PC-9 (cell line): ENCODE results near the gene GAL3ST1. TPM values are rescaled to one million over a fixed set of nuclear protein-coding genes. Genes with fewer than 3 reads are reported as not detected.
"Not testable (repeated sequence)": the region's sequence is repeated elsewhere in the genome, so short reads cannot be mapped to it uniquely, and the experiment has no call there.

ENCODE experiments used
- BruUV-seq: library from RNA; stranded (reverse); fragments of 400-500 nt; replicated peaks from 2 replicates; lab custom pipeline; 2021; lab: Mats Ljungman, UMichigan
- CTCF ChIA-PET: fragments of 300-600 bp; sonication (Branson Sonifier 250); formaldehyde crosslinking; loops from one replicate; lab custom pipeline; 2022; ENCODE audit warnings: antibody characterized with exemption; lab: Charles Lee
- POLR2A ChIA-PET: fragments of 300-600 bp; sonication (Branson Sonifier 250); formaldehyde crosslinking; loops from one replicate; lab custom pipeline; 2022; ENCODE audit warnings: antibody characterized with exemption; ENCODE audit not compliant: unreplicated experiment; lab: Charles Lee
- DNase-seq, 2 experiments: peaks; one replicate each; pipeline versions ENCODE4 v3.0.0 to v3.0.0-alpha.2; 2015 to 2022; ENCODE audit warnings: mixed read lengths in 1 of 2
- H2AFZ ChIP-seq: fragments of 200-600 bp; sonication (generic); 2 replicates; pipeline ENCODE4 v1.8.1; 2017; ENCODE audit warnings: antibody characterized with exemption
- H3F3A ChIP-seq: fragments of 200-600 bp; sonication (generic); 2 replicates; pipeline ENCODE4 v1.8.1; 2017; ENCODE audit warnings: antibody characterized with exemption, mild to moderate bottlenecking, low read depth; ENCODE audit not compliant: insufficient read depth
- H3K27ac ChIP-seq: fragments of 200-600 bp; sonication (generic); 2 replicates; pipeline ENCODE4 v1.6.1; 2016; ENCODE audit warnings: mixed run types
- H3K27me3 ChIP-seq: fragments of 200-600 bp; sonication (generic); 2 replicates; pipeline ENCODE4 v1.6.1; 2016; ENCODE audit warnings: low read depth, mixed run types; ENCODE audit not compliant: insufficient read depth
- H3K36me3 ChIP-seq: fragments of 200-600 bp; sonication (generic); 2 replicates; pipeline ENCODE4 v1.6.1; 2016; ENCODE audit warnings: low read depth, mixed run types
- H3K4me1 ChIP-seq: fragments of 200-600 bp; sonication (generic); replicated peaks from 2 replicates; pipeline ENCODE4 v1.6.1; 2016; ENCODE audit warnings: mixed run types; ENCODE audit not compliant: insufficient read depth
- H3K4me2 ChIP-seq: fragments of 200-600 bp; sonication (generic); 2 replicates; pipeline ENCODE4 v1.6.1; 2017; ENCODE audit warnings: mixed run types
- H3K4me3 ChIP-seq: fragments of 200-600 bp; sonication (generic); 2 replicates; pipeline ENCODE4 v1.6.1; 2016; ENCODE audit warnings: mixed run types
- H3K79me2 ChIP-seq: fragments of 200-600 bp; sonication (generic); 2 replicates; pipeline ENCODE4 v1.6.1; 2017; ENCODE audit warnings: low read depth, mixed run types
- H3K9me2 ChIP-seq: fragments of 200-600 bp; sonication (generic); 2 replicates; pipeline ENCODE4 v1.8.1; 2017; ENCODE audit warnings: mild to moderate bottlenecking; ENCODE audit not compliant: insufficient read depth
- H3K9me3 ChIP-seq: fragments of 200-600 bp; sonication (generic); 2 replicates; pipeline ENCODE4 v1.8.1; 2016; ENCODE audit warnings: low read depth; ENCODE audit not compliant: insufficient read depth
- H4K20me1 ChIP-seq: fragments of 200-600 bp; sonication (generic); 2 replicates; pipeline ENCODE4 v1.8.1; 2017; ENCODE audit not compliant: insufficient read depth
- CTCF ChIP-seq: fragments of 200-600 bp; sonication (generic); conservative IDR thresholded peaks from 2 replicates; pipeline ENCODE4 v1.6.1; 2017; ENCODE audit warnings: mixed run types, antibody characterized with exemption, mild to moderate bottlenecking, moderate library complexity
- EZH2 ChIP-seq: fragments of 200-600 bp; sonication (generic); IDR thresholded peaks from 2 replicates; pipeline ENCODE4 v1.8.0; 2017; ENCODE audit warnings: antibody characterized with exemption, low read depth
- intact Hi-C: fragments of 100-400 bp; cut with micrococcal nuclease; formaldehyde crosslinking; loops from one replicate; pipeline ENCODE4 v1.10.0; 2022; ENCODE audit not compliant: unreplicated experiment
- total RNA-seq: library from RNA; stranded (reverse); gene quantifications from 2 replicates; pipeline ENCODE4 v1.2.3, GENCODE V29; 2021

The GAL3ST1 gene
- total RNA-seq, 1 experiment from 2014 or later, result 0.52 TPM

GRCh38 chr22:30569674-30570202, 4.7 kb downstream of the GAL3ST1 start:
- H3K79me2 ChIP-seq, result no peaks in the 10 kb centered on the region
- ChIA-PET CTCF (no interaction called here), POLR2A (no interaction called here)
- no peaks in the 10 kb centered on the region for H3K4me1 ChIP-seq
- H3K4me2 ChIP-seq, result no peak overlapping the region
- H3K9me3 ChIP-seq, result no peaks in the 10 kb centered on the region
- no peaks in the 10 kb centered on the region for H3K9me2 ChIP-seq
- TF ChIP-seq EZH2 (no peak), CTCF (no peak)
- no peaks in the 10 kb centered on the region for H3K27me3 ChIP-seq
- BruUV-seq, result no TSS peak
- DNase-seq, result no peak
- no peak overlapping the region for H2AFZ ChIP-seq
- intact Hi-C loops, result no loop called here
- no peak overlapping the region for H3K27ac ChIP-seq
- H3F3A ChIP-seq, result peaks cover 17% of the 10 kb centered on the region; the same call in 1 of the 2 replicates
- peaks cover 16% of the 10 kb centered on the region for H4K20me1 ChIP-seq
- no peaks in the 10 kb centered on the region for H3K36me3 ChIP-seq
- no peak overlapping the region for H3K4me3 ChIP-seq

- POLR2A ChIA-PET, result interaction anchor here (0.7 kb wide), 1 partner anchor 140 kb away, joined by 15 read pairs; no protein-coding TSS in a partner anchor
- intact Hi-C loops, result no loop called here
Observed at GRCh38 chr22:30568137-30568805, 6.2 kb downstream of the GAL3ST1 start.

GRCh38 chr22:30567277-30567676, 7.2 kb downstream of the GAL3ST1 start:
- CTCF ChIA-PET, H3K4me2 ChIP-seq, H3K27me3 ChIP-seq, intact Hi-C loops, H2AFZ ChIP-seq, H3K4me1 ChIP-seq, DNase-seq, H3K27ac ChIP-seq, H3K4me3 ChIP-seq, H3K9me2 ChIP-seq, H3K79me2 ChIP-seq, H3K9me3 ChIP-seq, POLR2A ChIA-PET, H4K20me1 ChIP-seq, H3K36me3 ChIP-seq, BruUV-seq: not testable (repeated sequence)
- H3F3A ChIP-seq, result peaks cover 12% of the 10 kb centered on the region; the same call in 1 of the 2 replicates

More at GRCh38 chr22:30568137-30568805, 6.2 kb downstream of the GAL3ST1 start:
- H3F3A ChIP-seq, result peaks cover 16% of the 10 kb centered on the region; the same call in 1 of the 2 replicates
- no peaks in the 10 kb centered on the region for H3K27me3 ChIP-seq
- no peaks in the 10 kb centered on the region for H3K4me1 ChIP-seq
- no peak overlapping the region for H2AFZ ChIP-seq
- H3K79me2 ChIP-seq, result no peaks in the 10 kb centered on the region
- no peaks in the 10 kb centered on the region for H3K36me3 ChIP-seq
- no peak for TF ChIP-seq CTCF
- no peak for TF ChIP-seq EZH2
- no peak for DNase-seq
- no peak overlapping the region for H3K4me3 ChIP-seq
- no peak overlapping the region for H3K27ac ChIP-seq
- BruUV-seq, result no TSS peak
- peaks cover 8% of the 10 kb centered on the region for H4K20me1 ChIP-seq
- H3K9me3 ChIP-seq, result no peaks in the 10 kb centered on the region
- no peak overlapping the region for H3K4me2 ChIP-seq
- CTCF ChIA-PET, result no interaction called here
- H3K9me2 ChIP-seq, result no peaks in the 10 kb centered on the region
